ENCODE data around the gene NCKAP1.
"Not testable (repeated sequence)": the region's sequence is repeated elsewhere in the genome, so short reads cannot be mapped to it uniquely, and the experiment has no call there.

- TF ChIP-seq, protein P1, sequence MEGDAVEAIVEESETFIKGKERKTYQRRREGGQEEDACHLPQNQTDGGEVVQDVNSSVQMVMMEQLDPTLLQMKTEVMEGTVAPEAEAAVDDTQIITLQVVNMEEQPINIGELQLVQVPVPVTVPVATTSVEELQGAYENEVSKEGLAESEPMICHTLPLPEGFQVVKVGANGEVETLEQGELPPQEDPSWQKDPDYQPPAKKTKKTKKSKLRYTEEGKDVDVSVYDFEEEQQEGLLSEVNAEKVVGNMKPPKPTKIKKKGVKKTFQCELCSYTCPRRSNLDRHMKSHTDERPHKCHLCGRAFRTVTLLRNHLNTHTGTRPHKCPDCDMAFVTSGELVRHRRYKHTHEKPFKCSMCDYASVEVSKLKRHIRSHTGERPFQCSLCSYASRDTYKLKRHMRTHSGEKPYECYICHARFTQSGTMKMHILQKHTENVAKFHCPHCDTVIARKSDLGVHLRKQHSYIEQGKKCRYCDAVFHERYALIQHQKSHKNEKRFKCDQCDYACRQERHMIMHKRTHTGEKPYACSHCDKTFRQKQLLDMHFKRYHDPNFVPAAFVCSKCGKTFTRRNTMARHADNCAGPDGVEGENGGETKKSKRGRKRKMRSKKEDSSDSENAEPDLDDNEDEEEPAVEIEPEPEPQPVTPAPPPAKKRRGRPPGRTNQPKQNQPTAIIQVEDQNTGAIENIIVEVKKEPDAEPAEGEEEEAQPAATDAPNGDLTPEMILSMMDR (IDR thresholded peaks at IDR 0.05): not testable (repeated sequence)
- TF ChIP-seq EP300, POLR2A (IDR thresholded peaks at IDR 0.05): not testable (repeated sequence)
Measured at GRCh38 chr2:183017845-183018244, 20.4 kb downstream of the NCKAP1 start.

Measured in gastroesophageal sphincter (tissue), 3 donors.